ENCODE data around the gene TEX52. TPM values are rescaled to one million over a fixed set of nuclear protein-coding genes. Genes with fewer than 3 reads are reported as not detected.

TEX52 gene
- total RNA-seq, 1 donor from 2014 or later, result not detected

DNA sequence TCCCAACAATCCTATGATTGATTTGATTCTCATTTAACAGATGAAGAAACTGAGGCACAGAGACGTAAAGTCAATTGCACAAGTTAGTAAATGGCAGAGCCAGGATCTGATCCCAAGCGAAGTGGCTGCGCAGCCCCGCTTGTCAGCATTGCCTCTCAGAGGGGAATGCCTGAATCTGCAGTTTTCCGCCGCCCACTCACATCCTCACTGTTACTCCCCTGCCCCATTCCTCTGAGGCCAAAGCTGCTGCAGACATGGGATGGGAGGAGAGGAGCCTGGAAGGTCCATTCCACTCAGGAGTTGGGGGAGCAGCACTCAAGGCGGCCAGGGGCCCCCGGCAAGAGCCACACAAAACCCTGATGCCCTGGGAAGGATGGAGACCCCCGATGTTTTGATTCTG lies 23.0 kb downstream of the TEX52 start:
- intact Hi-C loops (cut with micrococcal nuclease), result no loop called here

DNA sequence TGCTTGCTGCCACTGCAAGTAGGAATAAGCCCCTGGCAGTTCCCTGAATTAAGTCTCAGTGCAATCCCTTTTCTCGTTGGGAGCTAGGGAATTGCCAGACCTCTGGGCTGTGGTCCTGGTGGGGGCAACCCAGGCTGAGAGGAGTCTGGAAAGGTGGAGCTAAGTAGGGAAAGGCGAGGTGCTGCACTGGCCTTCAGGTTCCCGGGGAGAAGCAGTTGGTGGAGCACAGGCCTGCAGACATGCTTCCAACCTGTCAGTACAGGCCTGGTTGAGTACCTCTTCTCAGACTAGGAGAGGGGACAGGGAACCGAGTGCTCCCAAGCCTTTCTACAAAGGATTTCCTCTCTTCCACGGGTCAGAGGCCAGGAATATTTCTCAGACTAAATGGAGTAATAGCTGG lies 23.5 kb downstream of the TEX52 start:
- intact Hi-C loops (cut with micrococcal nuclease), result no loop called here

DNA sequence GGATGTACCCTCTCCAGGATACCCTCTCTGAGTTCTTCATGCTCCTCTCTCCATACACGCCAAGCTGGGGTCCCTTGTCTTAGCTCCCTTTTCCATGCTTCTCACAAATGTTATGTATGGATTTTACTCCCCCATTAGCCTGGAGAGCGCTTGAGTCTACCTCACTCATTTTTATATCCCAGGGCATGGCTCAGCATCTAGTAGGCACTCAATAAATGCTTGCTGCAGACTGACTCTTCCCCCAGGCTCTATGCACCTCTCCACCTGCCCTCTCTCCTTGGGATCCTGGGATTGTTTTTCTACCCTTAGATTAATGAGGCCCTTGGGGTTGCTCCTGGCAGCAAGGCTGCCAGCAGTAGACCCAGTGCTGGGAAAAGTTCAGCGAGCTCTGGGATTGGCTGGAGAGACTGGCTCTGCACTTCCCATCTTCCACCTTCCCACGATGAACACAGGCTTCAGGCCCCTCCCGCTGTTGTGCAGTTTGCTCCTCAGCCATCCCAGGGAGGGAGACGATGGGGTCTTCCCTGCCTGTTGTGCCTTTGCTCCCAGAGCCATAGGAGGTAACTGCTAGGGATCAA lies 24.2 kb downstream of the TEX52 start:
- intact Hi-C loops (cut with micrococcal nuclease), result no loop called here

DNA sequence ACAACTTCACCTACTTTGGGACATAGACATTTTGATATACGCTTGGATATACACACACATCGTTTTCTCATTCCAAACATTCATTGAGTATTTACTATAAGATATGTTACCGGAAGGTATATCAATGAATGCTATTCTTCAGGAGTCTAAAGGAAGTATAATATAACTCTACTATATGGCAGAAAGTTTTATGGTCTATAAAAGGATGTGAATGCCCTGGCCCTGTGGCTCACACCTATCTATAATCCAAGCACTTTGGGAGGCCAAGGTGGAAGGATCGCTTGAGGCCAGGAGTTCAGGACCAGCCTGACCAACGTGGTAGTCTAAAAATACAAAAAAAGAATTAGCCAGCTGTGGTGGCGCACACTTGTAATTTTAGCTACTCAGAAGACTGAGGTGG lies 27.6 kb downstream of the TEX52 start:
- intact Hi-C loops (cut with micrococcal nuclease), result no loop called here

DNA sequence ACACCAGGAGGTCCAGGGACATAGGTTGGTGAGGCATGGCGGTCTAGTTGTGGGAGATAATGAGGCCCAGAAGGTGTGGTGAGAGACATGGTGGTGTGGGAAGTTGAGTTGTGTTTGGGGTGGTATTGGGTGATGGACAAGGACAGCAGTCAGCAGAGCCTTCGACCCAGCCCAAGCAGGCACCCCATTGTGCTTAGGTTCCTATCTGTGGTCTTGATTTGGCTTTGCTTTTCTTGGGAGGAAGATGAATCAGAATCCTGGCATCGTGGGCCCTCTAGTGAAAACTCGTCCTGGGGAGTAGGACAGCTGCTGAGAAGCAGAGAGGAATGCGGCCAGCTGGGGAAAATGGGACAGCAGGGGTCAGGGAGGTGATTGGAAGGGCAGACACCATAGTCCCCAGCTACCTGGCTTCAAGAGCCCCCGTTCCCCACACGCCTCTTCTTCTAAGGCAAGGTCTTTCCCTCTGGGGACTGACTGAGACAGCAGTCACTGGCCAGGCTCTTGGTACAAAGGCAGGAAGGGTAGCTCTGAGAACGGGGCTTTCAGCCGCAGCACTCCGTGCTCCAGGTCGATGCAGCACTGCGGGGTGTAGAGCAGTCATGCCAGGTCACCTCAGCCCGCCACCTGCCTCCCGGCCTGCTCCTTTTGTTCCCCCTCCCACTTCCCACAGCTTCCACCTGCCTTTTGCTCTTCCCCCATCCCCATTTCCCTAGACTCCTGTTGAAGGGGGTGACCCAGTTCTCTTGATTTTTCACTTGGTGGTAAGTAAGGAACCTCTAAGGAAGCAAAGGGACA lies 29.9 kb downstream of the TEX52 start:
- intact Hi-C loops (cut with micrococcal nuclease), result no loop called here

DNA sequence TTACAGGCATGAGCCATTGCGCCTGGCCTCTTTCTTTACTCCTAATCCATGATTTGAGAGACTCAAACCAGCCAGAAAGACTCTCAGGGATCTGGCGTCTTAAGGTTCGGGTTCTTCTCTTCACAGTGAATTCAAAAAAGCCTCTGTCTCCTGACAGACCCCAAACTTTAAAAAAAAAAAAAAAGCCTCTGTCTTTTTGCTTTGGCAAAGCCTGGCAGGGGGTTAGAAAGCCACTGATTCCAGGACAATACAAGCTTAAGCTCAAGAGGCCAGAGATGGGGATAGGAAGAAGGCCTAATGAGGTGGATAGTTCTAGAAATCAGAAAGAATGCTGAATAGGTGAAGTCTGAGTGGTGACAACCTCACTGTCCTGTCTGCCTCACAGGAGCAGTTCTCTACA lies 30.8 kb downstream of the TEX52 start:
- intact Hi-C loops (cut with micrococcal nuclease), result no loop called here

DNA sequence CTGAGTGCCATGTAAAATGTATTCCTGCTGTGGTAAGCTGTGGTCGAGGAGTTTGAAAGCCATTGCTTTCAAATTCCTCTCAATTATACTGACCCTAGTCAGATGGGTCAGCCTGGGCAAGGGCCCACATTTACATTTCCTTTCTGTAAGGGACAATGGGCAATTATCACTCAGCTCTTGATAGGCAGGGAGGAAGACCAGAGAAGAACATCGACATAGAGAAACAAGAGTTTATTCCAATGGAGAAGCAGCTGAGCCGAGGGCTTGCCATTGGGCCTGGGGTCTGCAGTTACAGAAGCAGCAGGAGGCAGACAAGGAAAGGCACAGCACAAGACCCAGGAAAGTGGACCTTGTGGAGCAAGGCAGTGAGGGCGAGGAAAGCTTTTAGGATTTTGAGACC lies 31.7 kb downstream of the TEX52 start:
- intact Hi-C loops (cut with micrococcal nuclease), result no loop called here

DNA sequence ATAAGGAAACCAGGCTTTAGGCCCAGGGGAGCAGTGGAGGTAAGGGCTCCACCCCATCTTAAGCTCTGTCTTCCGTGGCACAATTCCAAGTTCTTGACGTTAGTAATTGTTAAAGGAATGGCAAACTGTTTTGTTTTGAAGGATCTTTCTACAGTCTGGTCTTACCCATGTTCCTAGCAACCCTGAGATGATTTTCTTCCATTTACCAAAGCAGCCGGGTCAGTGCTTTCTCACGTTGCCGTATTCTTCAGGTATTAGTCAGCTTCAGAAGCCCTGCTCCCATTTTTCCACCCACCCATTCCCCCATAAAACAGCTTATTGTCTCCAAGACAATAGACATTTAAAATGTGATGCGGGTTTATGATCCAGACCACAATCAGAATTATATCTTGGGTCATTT lies 32.3 kb downstream of the TEX52 start:
- intact Hi-C loops (cut with micrococcal nuclease), result no loop called here

DNA sequence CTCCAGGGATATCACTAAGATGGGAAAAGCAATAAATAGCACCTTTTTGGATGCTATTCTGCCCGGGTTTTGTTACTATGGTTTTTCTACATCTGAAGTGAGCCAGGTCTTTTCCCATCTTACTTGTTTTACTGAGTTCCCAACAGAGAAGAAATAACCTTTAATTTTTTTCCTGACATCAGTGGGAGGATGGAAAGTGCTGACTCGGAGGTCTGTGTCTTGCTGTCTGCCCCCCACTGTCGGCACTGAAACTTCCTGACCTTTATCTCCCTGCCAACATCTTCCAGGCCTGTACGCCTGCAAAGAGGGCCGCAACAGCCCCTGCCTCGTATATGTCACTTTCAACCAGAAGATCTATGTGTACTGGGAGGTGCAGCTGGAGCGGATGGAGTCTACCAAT lies 33.4 kb downstream of the TEX52 start:
- intact Hi-C loops (cut with micrococcal nuclease), result no loop called here

DNA sequence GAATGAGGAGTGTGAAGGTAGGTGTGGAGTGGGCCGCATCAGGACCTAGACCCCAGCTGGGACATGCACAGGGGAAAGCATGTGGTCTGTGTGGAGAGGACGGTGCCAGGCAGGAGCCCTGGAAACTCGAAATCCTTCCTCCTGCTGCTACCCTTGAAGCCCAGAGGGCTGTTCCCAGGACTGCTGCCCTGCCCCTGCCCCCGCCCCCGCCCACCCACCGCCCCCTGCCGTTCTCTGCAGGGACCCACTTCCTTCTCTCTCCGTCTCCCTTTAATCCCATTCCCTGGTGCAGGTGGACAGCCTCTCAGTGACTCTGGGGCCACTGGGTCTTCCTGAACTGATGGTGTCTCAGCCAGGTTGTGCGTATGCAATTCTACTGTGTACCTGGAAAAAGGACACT lies 36.4 kb downstream of the TEX52 start:
- intact Hi-C loops (cut with micrococcal nuclease), result no loop called here

DNA sequence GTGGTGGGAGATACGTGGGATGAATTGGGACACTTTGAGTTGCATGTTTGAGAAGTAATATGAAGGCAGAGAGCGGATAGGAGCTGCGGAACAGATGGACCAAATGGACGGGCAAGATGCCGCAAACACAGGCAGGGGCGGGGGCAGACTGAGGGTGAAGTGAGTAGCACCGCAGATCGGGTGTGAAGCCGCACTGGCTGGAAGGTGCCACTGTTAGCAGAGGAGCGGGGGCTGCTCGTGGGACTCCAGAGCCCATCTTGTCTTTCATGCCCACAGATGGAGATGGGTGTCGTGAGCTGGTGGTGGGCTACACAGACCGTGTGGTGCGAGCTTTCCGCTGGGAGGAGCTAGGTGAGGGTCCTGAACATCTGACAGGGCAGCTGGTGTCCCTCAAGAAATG lies 37.0 kb downstream of the TEX52 start:
- intact Hi-C loops (cut with micrococcal nuclease), result no loop called here

DNA sequence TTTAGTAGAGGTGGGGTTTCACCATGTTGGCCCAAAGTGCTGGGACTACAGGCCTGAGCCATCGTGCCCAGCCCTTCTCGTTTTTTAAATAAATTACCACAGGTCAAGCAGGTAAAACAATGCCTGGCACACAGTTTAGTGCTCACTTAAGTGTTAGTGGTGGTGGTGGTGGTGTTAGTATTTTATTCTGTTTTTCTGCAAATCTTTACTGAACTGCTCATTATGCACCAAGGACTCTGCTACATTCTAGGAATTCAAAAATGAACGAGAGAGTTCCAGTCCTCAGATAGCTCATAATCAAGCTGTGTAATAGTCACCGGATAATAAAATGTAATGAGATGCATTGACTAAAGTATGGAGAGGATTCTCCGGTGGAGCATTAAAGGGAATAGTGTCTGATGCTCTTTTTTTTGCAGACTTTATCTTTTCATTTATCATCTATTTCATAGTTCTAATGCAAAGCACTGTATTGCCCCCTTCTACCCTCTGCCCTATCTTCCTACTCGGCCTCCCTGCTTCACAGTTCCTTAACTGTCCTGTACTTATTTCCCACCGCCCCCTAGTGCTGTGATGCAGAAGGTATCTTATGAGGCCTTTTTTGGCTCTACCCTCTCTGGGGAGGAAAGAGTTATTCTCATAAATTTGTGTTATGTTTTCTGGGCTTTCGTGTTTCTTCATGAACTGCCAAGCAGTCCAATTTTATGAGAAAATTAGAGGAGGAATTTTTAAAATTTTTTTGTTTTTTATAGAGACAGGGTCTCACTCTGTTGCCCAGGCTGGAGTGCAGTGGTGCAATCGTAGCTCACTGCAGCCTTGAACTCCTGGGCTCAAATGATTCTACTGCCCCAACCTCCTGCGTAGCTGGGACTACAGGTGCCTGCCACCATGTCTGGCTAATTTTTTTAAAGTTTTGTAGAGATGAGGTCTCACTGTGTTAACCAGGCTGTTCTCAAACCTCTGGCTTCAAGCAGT lies 43.3 kb downstream of the TEX52 start:
- intact Hi-C loops (cut with micrococcal nuclease), result loop anchor here (1.0 to 5.0 kb wide), 3 partner anchors 63 to 130 kb away; partner anchors contain the start of genes FOXM1, RHNO1 and TULP3

DNA sequence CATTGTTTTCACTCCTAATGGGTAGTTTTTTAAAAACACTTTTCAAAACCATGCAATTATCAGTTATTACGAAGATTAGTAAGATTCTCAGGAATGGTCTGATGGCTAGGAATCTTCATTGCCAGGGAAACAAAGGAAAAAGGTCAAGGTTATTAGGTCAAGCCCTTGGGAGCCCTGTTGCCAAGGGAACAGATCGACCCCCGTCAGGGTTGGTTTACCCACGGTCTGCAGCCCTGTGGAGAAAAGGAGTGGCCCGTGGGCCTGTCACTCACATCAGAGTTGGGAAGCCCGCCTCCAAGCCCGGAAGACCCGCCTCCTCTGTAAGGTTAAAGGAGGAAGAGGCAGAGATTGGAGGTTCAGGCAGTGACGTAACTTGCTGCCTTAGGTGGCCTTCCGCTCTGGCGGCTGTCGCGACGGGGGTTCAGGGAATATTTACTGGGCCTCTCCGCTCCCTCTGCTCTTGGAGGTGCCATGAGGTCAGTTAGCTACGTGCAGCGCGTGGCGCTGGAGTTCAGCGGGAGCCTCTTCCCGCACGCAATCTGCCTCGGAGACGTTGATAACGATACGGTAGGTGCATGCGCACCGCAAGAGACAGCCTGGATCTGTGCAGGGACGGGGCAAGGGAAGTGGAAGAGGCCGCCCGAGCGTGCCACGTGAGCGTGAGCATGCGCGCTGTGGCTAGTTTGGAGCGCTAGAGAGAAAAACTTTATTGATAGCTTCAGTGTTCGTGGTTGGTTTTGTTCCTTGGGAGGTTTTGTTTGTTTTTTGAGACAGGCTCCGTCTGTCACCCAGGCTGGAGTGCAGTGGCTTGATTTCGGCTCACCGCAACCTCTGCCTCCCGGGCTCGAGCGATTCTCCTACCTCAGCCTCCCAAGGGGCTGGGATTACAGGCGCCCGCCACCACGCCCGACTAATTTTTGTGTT lies 44.3 kb downstream of the TEX52 start, which contains the start of gene ITFG2:
ITFG2 (plus strand) TSS at position 379 of the 924 bp plus-strand sequence; CDS start at position 472, 93 bp downstream.
- intact Hi-C loops (cut with micrococcal nuclease), result loop anchor here (1.0 to 5.0 kb wide), 5 partner anchors 18 to 129 kb away; partner anchors contain the start of genes FKBP4, FOXM1, RHNO1 and TULP3

DNA sequence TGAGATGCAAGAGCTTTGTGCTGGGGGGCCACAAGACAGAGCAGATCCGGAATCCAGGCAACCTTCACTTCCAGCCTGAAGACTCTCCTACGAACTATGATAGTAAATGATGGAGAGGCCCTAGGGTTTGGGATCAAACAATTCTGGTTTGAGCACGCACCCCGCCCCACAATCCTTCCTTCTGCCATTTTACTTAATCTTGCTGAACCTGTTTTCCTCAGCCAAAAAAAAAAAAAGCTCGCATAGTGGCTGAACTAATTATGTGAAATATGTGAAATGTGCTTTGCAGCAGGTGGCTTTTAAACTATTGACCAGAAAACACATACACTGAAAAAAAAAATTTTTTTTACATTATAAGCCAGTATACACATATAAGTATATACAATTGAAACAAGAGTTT lies 45.0 kb downstream of the TEX52 start:
- intact Hi-C loops (cut with micrococcal nuclease), result loop anchor here (1.0 to 5.0 kb wide), 4 partner anchors 18 to 120 kb away; partner anchors contain the start of genes FKBP4, FOXM1, RHNO1 and TULP3

DNA sequence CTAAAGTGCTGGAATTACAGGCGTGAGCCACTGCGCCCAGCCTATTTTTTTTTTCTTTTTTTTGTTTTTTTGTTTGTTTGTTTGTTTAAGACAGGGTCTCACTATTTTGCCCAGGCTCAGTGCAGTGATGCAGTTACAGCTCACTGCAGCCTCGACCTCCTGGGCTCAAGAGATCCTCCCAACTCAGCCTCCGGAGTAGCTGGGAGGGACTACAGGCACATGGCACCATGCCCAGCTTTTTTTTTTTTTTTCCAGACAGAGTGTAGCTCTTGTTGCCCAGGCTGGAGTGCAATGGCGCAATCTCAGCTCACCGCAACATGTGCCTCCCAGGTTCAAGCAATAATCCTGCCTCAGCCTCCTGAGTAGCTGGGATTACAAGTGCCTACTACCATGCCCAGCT lies 50.1 kb downstream of the TEX52 start:
- intact Hi-C loops (cut with micrococcal nuclease), result no loop called here

DNA sequence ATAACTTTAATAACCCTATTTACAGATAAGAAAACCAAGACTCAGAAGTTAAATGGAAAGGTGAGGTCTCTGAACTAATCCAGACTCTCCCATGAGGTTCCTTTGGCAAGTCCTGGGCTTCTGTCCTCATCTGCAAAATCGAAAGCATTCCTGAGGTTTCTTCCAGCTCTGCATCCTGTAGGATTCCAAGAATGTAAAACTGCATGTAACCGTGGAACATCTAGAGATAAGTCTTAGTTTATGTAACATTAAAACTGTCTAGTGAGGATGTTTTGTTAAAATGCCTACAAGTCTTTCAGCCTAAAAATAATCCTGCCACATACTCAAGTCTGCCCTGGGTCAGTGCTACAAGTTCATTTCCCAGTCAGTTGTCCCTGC lies 51.7 kb downstream of the TEX52 start:
- intact Hi-C loops (cut with micrococcal nuclease), result no loop called here

DNA sequence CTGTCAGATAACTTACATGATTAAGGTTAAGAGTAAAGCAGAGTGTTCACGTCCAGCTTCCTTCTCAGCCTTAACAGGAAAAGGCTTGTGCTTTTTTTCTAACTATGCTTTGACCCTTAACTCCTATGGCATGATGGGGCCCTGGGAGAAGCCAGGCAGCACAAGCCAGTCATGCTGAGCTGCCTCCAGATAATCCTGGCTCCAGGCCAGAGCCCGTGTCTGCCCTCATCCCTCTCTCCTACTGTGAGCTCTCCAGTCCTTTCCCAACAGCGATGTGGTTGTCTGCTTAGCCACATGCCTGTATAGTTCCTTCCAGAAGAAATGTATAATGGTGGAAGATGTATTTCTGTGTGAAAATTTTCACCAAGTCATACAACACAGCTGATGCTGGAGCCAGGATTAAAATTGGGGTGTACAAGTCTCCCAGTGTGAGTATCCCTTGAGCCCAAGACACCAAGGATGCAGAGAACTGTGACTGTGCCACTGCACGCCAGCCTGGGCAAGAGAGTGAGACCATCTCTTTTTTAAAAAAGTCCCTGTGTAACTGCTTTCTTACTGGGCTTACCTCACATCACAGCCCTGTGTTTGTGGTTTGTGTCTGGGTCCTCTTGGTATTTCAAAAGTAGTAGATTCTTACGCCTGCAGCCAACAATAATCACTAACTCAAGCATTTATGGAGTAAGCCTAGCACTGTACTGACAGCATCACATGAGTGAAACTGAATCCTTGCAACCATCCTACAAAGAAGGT lies 52.3 kb downstream of the TEX52 start:
- intact Hi-C loops (cut with micrococcal nuclease), result no loop called here

DNA sequence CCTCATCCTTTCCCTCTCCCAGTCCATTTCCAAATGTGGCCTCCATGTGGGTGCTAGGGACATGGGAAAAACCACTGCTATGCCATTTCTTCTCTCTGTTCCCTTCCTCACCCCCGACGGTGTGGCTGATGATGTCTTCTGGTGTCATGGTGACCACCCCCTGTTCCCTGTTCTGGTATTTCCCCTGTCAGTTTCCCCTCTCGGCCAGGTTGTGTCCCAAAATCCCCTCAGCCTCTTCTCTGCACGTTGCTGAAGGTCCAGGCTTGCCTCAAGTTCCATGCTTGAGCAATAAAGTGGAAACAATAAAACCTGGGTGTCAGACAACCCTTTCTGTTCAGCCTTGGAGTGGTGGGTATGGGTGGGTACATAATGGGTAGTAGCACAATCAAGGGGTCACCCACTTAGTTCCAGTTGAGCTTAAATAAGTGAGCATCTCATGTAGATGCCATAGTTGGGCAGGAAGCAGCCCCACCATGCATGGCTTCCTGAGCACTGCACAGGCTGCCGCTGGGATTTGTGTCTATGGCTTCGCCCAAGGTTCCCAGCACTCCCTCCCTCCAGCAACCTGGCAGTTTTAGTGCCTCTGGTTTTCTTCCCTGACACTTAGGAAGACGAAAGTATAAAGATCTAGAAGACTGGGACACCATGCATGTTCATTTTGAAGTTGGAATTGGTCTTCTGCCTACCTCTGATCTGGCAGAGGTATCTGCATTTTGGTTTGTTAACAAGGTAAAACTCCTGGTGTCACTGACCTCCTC lies 53.0 kb downstream of the TEX52 start:
- intact Hi-C loops (cut with micrococcal nuclease), result no loop called here

Measured in T-helper 2 cell treated with Interferon-gamma antibody and Interleukin-4, amounts not matched to agents 100 ng/mL and 5 ng/mL, for 36 hours (primary cell).